ENCODE results near the gene SERPINE2.

DNA sequence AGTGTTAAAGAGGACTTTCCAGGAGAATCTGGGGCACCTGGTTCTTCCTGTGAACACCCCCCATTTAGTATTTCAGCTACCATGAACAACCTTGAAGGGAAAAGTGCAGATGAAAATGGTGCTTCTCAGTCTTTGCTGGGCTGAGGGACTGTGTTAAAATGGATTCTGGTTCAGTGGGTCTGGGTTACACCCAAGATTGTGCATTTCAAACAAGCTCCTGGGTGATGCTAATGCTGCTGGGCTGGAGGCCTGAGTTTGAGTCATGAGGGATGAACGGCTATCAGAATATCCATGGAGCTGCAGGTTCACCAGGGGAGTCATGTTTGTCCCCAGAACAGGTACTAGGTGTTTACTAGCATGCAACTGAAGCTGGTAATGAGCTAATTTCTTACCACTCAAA lies 57.8 kb downstream of the SERPINE2 start:
- no peak for TF ChIP-seq EZH2 (IDR thresholded peaks at IDR 0.05; ENCODE audit: insufficient read depth, poor library complexity, severe bottlenecking)
- TF ChIP-seq EZH2phosphoT487 (IDR thresholded peaks at IDR 0.05; ENCODE audit: insufficient read depth, low read depth) = no peak

Measured in GM23248 (cell line).